HEK293 (cell line): ENCODE measurements around the gene DCTN1.

Experiments used
- ZNF416 ChIP-seq: fragments of 450-650 bp; formaldehyde crosslinking; IDR thresholded peaks from 2 replicates; pipeline ENCODE4 v1.5.1; 2016; ENCODE audit warnings: missing biosample characterization, missing genetic modification characterization
- ZNF830 ChIP-seq: fragments of 450-650 bp; IDR thresholded peaks from 2 replicates; pipeline ENCODE4 v1.5.0; 2018; ENCODE audit warnings: missing biosample characterization, missing genetic modification characterization, low read depth, mild to moderate bottlenecking, moderate library complexity

- TF ChIP-seq ZNF830: no peak
- TF ChIP-seq ZNF416: no peak
These were observed 39.2 kb upstream of the DCTN1 start for GRCh38 chr2:74419345-74419744.
